ENCODE measurements around the gene ACSL5.

Gene ACSL5

GRCh38 chr10:112373912-112374338, at the start of gene ACSL5:
TSS of gene ACSL5 (plus strand) at chr10:112374116. CDS start at chr10:112394947, 20,831 bp downstream.
- DNase-seq: no peak

- DNase-seq: no peak
Observed at GRCh38 chr10:112327678-112328077, 46.2 kb upstream of the ACSL5 start.

GRCh38 chr10:112330162-112330561, 43.8 kb upstream of the ACSL5 start:
- no peak for DNase-seq

- no peak for DNase-seq
Observed at GRCh38 chr10:112330607-112331160, 43.2 kb upstream of the ACSL5 start.

- no peak for DNase-seq
Observed at GRCh38 chr10:112332022-112332421, 41.9 kb upstream of the ACSL5 start.

GRCh38 chr10:112332509-112333228, 41.2 kb upstream of the ACSL5 start:
- DNase-seq: no peak

- no peak for DNase-seq
Observed at GRCh38 chr10:112333452-112333851, 40.5 kb upstream of the ACSL5 start.

GRCh38 chr10:112335111-112335867, 38.6 kb upstream of the ACSL5 start:
- DNase-seq: no peak

- no peak for DNase-seq
Observed at GRCh38 chr10:112335868-112336265, 38.0 kb upstream of the ACSL5 start.

GRCh38 chr10:112336556-112337201, 37.2 kb upstream of the ACSL5 start:
- no peak for DNase-seq

- DNase-seq: no peak
Observed at GRCh38 chr10:112338957-112339356, 35.0 kb upstream of the ACSL5 start.

GRCh38 chr10:112340601-112341000, 33.3 kb upstream of the ACSL5 start:
- DNase-seq: no peak

GRCh38 chr10:112343056-112343806, 30.7 kb upstream of the ACSL5 start:
- no peak for DNase-seq

- DNase-seq: no peak
Observed at GRCh38 chr10:112344261-112344660, 29.7 kb upstream of the ACSL5 start.

- DNase-seq: no peak
Observed at GRCh38 chr10:112345202-112345601, 28.7 kb upstream of the ACSL5 start.

GRCh38 chr10:112345743-112346142, 28.2 kb upstream of the ACSL5 start:
- no peak for DNase-seq

GRCh38 chr10:112346774-112347173, 27.1 kb upstream of the ACSL5 start:
- DNase-seq: no peak

- DNase-seq: no peak
Observed at GRCh38 chr10:112347709-112348671, 25.9 kb upstream of the ACSL5 start.

- no peak for DNase-seq
Observed at GRCh38 chr10:112348759-112349158, 25.2 kb upstream of the ACSL5 start.

GRCh38 chr10:112349521-112350085, 24.3 kb upstream of the ACSL5 start:
- DNase-seq: no peak

GRCh38 chr10:112351146-112351545, 22.8 kb upstream of the ACSL5 start:
- no peak for DNase-seq

Data from KG1 (cell line).